ENCODE results near the gene MYO18A.

- TF ChIP-seq CTCF (conservative IDR thresholded peaks at IDR 0.05; ENCODE audit: low read depth, low read length), result no peak
- no peak for TF ChIP-seq POLR2A (IDR thresholded peaks at IDR 0.05; ENCODE audit: low read depth, low read length)
- TF ChIP-seq RAD21 (IDR thresholded peaks at IDR 0.05; ENCODE audit: low read length), result no peak
- no peak for TF ChIP-seq CHD1 (IDR thresholded peaks at IDR 0.05; ENCODE audit: low read depth, low read length)
- no peak for TF ChIP-seq MAZ (IDR thresholded peaks at IDR 0.05; ENCODE audit: borderline replicate concordance, low read depth, low read length)
Observed at GRCh38 chr17:29190592-29191207, 10.5 kb upstream of the MYO18A start.

Measured in IMR-90 (cell line).